WTC11 (cell line): ENCODE measurements around the gene MYH1. TPM values are rescaled to one million over a fixed set of nuclear protein-coding genes. Genes with fewer than 3 reads are reported as not detected.

Source experiments
- ATAC-seq: fragments of 200-7000 bp; cut with Tn5 transposase; 2 replicates; pipeline ENCODE4 v1.10.0; 2021; ENCODE audit warnings: mild to moderate bottlenecking, moderate library complexity
- CTCF ChIA-PET: fragments of 300-600 bp; sonication (Branson Sonifier 250); formaldehyde crosslinking; loops from one replicate; lab custom pipeline; 2021; ENCODE audit warnings: antibody characterized with exemption; lab: Charles Lee
- POLR2A ChIA-PET: fragments of 350-600 bp; sonication (Branson Sonifier 250); formaldehyde crosslinking; loops from one replicate; lab custom pipeline; 2021; ENCODE audit warnings: antibody characterized with exemption; lab: Charles Lee
- DNase-seq: peaks from one replicate; pipeline ENCODE4 v3.0.0; 2021; ENCODE audit warnings: low spot score
- H3K27ac Mint-ChIP-seq: 2 replicates; pipeline ENCODE4 v1.8.0; 2021; ENCODE audit warnings: mixed read lengths
- H3K27me3 Mint-ChIP-seq: 2 replicates; pipeline ENCODE4 v1.8.0; 2021; ENCODE audit warnings: low read depth, mild to moderate bottlenecking, moderate library complexity, mixed read lengths
- H3K36me3 Mint-ChIP-seq: 2 replicates; pipeline ENCODE4 v1.8.0; 2021; ENCODE audit warnings: mixed read lengths
- H3K4me1 Mint-ChIP-seq: 2 replicates; pipeline ENCODE4 v1.8.0; 2022; ENCODE audit warnings: mixed read lengths
- H3K4me3 Mint-ChIP-seq: 2 replicates; pipeline ENCODE4 v1.8.0; 2021; ENCODE audit warnings: mild to moderate bottlenecking, moderate library complexity, mixed read lengths
- H3K9me3 Mint-ChIP-seq: 2 replicates; pipeline ENCODE4 v1.8.0; 2021; ENCODE audit warnings: mixed read lengths
- ESRRA ChIP-seq: sonication (generic); formaldehyde crosslinking; IDR thresholded peaks from 2 replicates; pipeline ENCODE4 v1.8.1; 2022; ENCODE audit warnings: mild to moderate bottlenecking, missing genetic modification reagents, borderline replicate concordance
- GABPB1 ChIP-seq: sonication (generic); formaldehyde crosslinking; IDR thresholded peaks from 2 replicates; pipeline ENCODE4 v1.8.1; 2023; ENCODE audit warnings: mild to moderate bottlenecking, missing genetic modification reagents
- HMGA2 ChIP-seq: fragments of 250-450 bp; sonication (Bioruptor Pico); IDR thresholded peaks from 2 replicates; pipeline ENCODE4 v1.4.0; 2021; ENCODE audit warnings: mild to moderate bottlenecking, moderate library complexity
- HMGXB4 ChIP-seq: sonication (generic); formaldehyde crosslinking; IDR thresholded peaks from 2 replicates; pipeline ENCODE4 v1.8.1; 2023; ENCODE audit warnings: mild to moderate bottlenecking, moderate library complexity, missing genetic modification reagents
- JAZF1 ChIP-seq: fragments of 250-450 bp; sonication (Bioruptor Pico); IDR thresholded peaks from 2 replicates; pipeline ENCODE4 v1.9.0; 2021; ENCODE audit warnings: moderate library complexity, mild to moderate bottlenecking, inconsistent platforms
- JUN ChIP-seq: sonication (generic); formaldehyde crosslinking; IDR thresholded peaks from 2 replicates; pipeline ENCODE4 v1.8.0; 2023; ENCODE audit warnings: mild to moderate bottlenecking, missing genetic modification reagents
- KAT7 ChIP-seq: sonication (generic); formaldehyde crosslinking; IDR thresholded peaks from 2 replicates; pipeline ENCODE4 v1.8.1; 2023; ENCODE audit warnings: missing genetic modification reagents, mild to moderate bottlenecking, borderline replicate concordance
- MXD4 ChIP-seq: fragments of 250-450 bp; sonication (Bioruptor Pico); IDR thresholded peaks from 2 replicates; pipeline ENCODE4 v1.8.0; 2021; ENCODE audit warnings: mild to moderate bottlenecking, moderate library complexity, borderline replicate concordance
- NR2C2 ChIP-seq: sonication (generic); formaldehyde crosslinking; IDR thresholded peaks from 2 replicates; pipeline ENCODE4 v1.8.0; 2022; ENCODE audit warnings: mild to moderate bottlenecking, missing genetic modification reagents
- NR3C1 ChIP-seq: sonication (generic); formaldehyde crosslinking; conservative IDR thresholded peaks from 2 replicates; pipeline ENCODE4 v1.8.1; 2023; ENCODE audit warnings: low read depth, mild to moderate bottlenecking, missing genetic modification reagents
- PRDM15 ChIP-seq: sonication (generic); formaldehyde crosslinking; IDR thresholded peaks from 2 replicates; pipeline ENCODE4 v1.8.0; 2022; ENCODE audit warnings: missing genetic modification reagents
- SMAD3 ChIP-seq: sonication (generic); formaldehyde crosslinking; IDR thresholded peaks from 2 replicates; pipeline ENCODE4 v1.8.0; 2022; ENCODE audit warnings: missing genetic modification reagents, mild to moderate bottlenecking, borderline replicate concordance
- ZNF671 ChIP-seq: fragments of 250-450 bp; sonication (Bioruptor Pico); IDR thresholded peaks from 2 replicates; pipeline ENCODE4 v1.8.0; 2021; ENCODE audit warnings: mild to moderate bottlenecking
- total RNA-seq: library from RNA; stranded (reverse); gene quantifications from 3 replicates; pipeline ENCODE4 v1.2.3, GENCODE V29; 2021
- TF ChIP-seq, protein P1 (sequence below): sonication (generic); formaldehyde crosslinking; IDR thresholded peaks from 2 replicates; pipeline ENCODE4 v1.8.1; 2022; ENCODE audit warnings: low read depth, mild to moderate bottlenecking, moderate library complexity, missing genetic modification reagents, borderline replicate concordance
- TF ChIP-seq, protein P2 (sequence below): fragments of 250-450 bp; sonication (Bioruptor Pico); IDR thresholded peaks from 2 replicates; pipeline ENCODE4 v1.9.0; 2021; ENCODE audit warnings: mild to moderate bottlenecking, borderline replicate concordance
- TF ChIP-seq, protein P3 (sequence below): sonication (generic); formaldehyde crosslinking; IDR thresholded peaks from 2 replicates; pipeline ENCODE4 v1.8.0; 2023; ENCODE audit warnings: missing genetic modification reagents, mild to moderate bottlenecking, borderline replicate concordance

The MYH1 gene
- total RNA-seq, 1 experiment from 2014 or later: not detected

DNA sequence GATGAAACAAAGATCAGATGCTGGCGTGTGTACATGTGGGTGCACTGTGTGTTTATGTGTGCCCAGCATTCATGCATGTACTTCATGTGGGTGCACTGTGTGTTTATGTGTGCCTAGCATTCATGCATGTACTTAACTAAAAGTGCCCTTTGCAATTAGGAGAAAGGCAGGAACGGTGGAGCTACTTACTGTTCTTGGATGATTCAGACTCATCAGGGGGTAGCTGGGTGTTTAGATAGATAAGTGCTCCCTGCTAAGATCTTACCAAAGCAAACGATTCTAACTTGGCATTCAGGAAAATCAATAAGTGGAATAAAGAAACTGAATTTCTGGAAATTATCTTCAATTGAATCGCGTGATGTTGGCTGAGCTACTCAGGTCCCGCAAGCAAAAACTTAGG, 39.7 kb upstream of the MYH1 start (continued):
- TF ChIP-seq PRDM15 (CRISPR knock-in tag) (no peak), NR3C1 (CRISPR knock-in tag) (no peak), SMAD3 (CRISPR knock-in tag) (no peak)
- TF ChIP-seq, protein P1, sequence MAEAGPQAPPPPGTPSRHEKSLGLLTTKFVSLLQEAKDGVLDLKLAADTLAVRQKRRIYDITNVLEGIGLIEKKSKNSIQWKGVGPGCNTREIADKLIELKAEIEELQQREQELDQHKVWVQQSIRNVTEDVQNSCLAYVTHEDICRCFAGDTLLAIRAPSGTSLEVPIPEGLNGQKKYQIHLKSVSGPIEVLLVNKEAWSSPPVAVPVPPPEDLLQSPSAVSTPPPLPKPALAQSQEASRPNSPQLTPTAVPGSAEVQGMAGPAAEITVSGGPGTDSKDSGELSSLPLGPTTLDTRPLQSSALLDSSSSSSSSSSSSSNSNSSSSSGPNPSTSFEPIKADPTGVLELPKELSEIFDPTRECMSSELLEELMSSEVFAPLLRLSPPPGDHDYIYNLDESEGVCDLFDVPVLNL (CRISPR knock-in tag): no peak

GRCh38 chr17:10557422-10557821, 39.1 kb upstream of the MYH1 start:
- ChIA-PET CTCF (interaction anchor here (1.4 kb wide), 1 partner anchor 57 kb away, joined by 5 read pairs; no protein-coding TSS in a partner anchor), POLR2A (no interaction called here)
- H3K9me3 Mint-ChIP-seq: peaks cover 9% of the 10 kb centered on the region
- no peak overlapping the region for H3K4me3 Mint-ChIP-seq
- no peaks in the 10 kb centered on the region for H3K36me3 Mint-ChIP-seq
- peaks cover 36% of the 10 kb centered on the region for H3K4me1 Mint-ChIP-seq
- H3K27me3 Mint-ChIP-seq: no peaks in the 10 kb centered on the region
- ATAC-seq (no peak), DNase-seq (no peak)
- no peak overlapping the region for H3K27ac Mint-ChIP-seq
- TF ChIP-seq GABPB1 (CRISPR knock-in tag) (no peak), ZNF671 (CRISPR knock-in tag) (no peak), KAT7 (CRISPR knock-in tag) (no peak), ESRRA (CRISPR knock-in tag) (no peak), JAZF1 (CRISPR knock-in tag) (no peak), JUN (CRISPR knock-in tag) (no peak), HMGA2 (no peak), NR2C2 (CRISPR knock-in tag) (no peak), HMGXB4 (CRISPR knock-in tag) (no peak), MXD4 (CRISPR knock-in tag) (no peak)
- TF ChIP-seq, protein P1 (CRISPR knock-in tag): no peak
- TF ChIP-seq, protein P2, sequence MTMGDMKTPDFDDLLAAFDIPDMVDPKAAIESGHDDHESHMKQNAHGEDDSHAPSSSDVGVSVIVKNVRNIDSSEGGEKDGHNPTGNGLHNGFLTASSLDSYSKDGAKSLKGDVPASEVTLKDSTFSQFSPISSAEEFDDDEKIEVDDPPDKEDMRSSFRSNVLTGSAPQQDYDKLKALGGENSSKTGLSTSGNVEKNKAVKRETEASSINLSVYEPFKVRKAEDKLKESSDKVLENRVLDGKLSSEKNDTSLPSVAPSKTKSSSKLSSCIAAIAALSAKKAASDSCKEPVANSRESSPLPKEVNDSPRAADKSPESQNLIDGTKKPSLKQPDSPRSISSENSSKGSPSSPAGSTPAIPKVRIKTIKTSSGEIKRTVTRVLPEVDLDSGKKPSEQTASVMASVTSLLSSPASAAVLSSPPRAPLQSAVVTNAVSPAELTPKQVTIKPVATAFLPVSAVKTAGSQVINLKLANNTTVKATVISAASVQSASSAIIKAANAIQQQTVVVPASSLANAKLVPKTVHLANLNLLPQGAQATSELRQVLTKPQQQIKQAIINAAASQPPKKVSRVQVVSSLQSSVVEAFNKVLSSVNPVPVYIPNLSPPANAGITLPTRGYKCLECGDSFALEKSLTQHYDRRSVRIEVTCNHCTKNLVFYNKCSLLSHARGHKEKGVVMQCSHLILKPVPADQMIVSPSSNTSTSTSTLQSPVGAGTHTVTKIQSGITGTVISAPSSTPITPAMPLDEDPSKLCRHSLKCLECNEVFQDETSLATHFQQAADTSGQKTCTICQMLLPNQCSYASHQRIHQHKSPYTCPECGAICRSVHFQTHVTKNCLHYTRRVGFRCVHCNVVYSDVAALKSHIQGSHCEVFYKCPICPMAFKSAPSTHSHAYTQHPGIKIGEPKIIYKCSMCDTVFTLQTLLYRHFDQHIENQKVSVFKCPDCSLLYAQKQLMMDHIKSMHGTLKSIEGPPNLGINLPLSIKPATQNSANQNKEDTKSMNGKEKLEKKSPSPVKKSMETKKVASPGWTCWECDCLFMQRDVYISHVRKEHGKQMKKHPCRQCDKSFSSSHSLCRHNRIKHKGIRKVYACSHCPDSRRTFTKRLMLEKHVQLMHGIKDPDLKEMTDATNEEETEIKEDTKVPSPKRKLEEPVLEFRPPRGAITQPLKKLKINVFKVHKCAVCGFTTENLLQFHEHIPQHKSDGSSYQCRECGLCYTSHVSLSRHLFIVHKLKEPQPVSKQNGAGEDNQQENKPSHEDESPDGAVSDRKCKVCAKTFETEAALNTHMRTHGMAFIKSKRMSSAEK: no peak
- TF ChIP-seq, protein P3, sequence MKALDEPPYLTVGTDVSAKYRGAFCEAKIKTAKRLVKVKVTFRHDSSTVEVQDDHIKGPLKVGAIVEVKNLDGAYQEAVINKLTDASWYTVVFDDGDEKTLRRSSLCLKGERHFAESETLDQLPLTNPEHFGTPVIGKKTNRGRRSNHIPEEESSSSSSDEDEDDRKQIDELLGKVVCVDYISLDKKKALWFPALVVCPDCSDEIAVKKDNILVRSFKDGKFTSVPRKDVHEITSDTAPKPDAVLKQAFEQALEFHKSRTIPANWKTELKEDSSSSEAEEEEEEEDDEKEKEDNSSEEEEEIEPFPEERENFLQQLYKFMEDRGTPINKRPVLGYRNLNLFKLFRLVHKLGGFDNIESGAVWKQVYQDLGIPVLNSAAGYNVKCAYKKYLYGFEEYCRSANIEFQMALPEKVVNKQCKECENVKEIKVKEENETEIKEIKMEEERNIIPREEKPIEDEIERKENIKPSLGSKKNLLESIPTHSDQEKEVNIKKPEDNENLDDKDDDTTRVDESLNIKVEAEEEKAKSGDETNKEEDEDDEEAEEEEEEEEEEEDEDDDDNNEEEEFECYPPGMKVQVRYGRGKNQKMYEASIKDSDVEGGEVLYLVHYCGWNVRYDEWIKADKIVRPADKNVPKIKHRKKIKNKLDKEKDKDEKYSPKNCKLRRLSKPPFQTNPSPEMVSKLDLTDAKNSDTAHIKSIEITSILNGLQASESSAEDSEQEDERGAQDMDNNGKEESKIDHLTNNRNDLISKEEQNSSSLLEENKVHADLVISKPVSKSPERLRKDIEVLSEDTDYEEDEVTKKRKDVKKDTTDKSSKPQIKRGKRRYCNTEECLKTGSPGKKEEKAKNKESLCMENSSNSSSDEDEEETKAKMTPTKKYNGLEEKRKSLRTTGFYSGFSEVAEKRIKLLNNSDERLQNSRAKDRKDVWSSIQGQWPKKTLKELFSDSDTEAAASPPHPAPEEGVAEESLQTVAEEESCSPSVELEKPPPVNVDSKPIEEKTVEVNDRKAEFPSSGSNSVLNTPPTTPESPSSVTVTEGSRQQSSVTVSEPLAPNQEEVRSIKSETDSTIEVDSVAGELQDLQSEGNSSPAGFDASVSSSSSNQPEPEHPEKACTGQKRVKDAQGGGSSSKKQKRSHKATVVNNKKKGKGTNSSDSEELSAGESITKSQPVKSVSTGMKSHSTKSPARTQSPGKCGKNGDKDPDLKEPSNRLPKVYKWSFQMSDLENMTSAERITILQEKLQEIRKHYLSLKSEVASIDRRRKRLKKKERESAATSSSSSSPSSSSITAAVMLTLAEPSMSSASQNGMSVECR: no peak
